Measurements from ENCODE around the gene SMYD4.
A peak's percentile ranks its signal among the peaks of the same experiment; 100 is the strongest.

The SMYD4 gene

GRCh38 chr17:1829592-1830257, at the start of gene SMYD4, which contains the start of gene RPA1:
TSS of gene SMYD4 (minus strand) at chr17:1829902. CDS start at chr17:1827994, 1,908 bp downstream.
TSS of gene RPA1 (plus strand) at chr17:1830005. CDS start at chr17:1830094, 89 bp downstream.
- no peaks in the 10 kb centered on the region for H3K27me3 ChIP-seq (ENCODE audit: control insufficient read depth, insufficient read depth, low read length)
- no peaks in the 10 kb centered on the region for H3K36me3 ChIP-seq (ENCODE audit: control insufficient read depth, insufficient read depth, low read length)
- peaks cover 14% of the 10 kb centered on the region for H3K4me1 ChIP-seq (ENCODE audit: control insufficient read depth, insufficient read depth, low read length)
- peak within 1 kb of the TSS; percentile 64 for H3K4me3 ChIP-seq (ENCODE audit: low read length)
- peak within 1 kb of the TSS; percentile 85 for H3K9ac ChIP-seq (ENCODE audit: low read length)
- H3K9me3 ChIP-seq (ENCODE audit: control insufficient read depth, low read length): no peaks in the 10 kb centered on the region

GRCh38 chr17:1878419-1879121, 48.9 kb upstream of the SMYD4 start:
- no peaks in the 10 kb centered on the region for H3K36me3 ChIP-seq (ENCODE audit: control insufficient read depth, insufficient read depth, low read length)
- H3K4me3 ChIP-seq (ENCODE audit: low read length): no peak overlapping the region
- H3K27me3 ChIP-seq (ENCODE audit: control insufficient read depth, insufficient read depth, low read length): no peaks in the 10 kb centered on the region
- no peaks in the 10 kb centered on the region for H3K4me1 ChIP-seq (ENCODE audit: control insufficient read depth, insufficient read depth, low read length)
- H3K9me3 ChIP-seq (ENCODE audit: control insufficient read depth, low read length): no peaks in the 10 kb centered on the region
- no peak overlapping the region for H3K9ac ChIP-seq (ENCODE audit: low read length)

GRCh38 chr17:1875597-1875996, 45.9 kb upstream of the SMYD4 start:
- no peaks in the 10 kb centered on the region for H3K4me1 ChIP-seq (ENCODE audit: control insufficient read depth, insufficient read depth, low read length)
- no peaks in the 10 kb centered on the region for H3K36me3 ChIP-seq (ENCODE audit: control insufficient read depth, insufficient read depth, low read length)
- H3K9me3 ChIP-seq (ENCODE audit: control insufficient read depth, low read length): no peaks in the 10 kb centered on the region
- no peak overlapping the region for H3K9ac ChIP-seq (ENCODE audit: low read length)
- no peaks in the 10 kb centered on the region for H3K27me3 ChIP-seq (ENCODE audit: control insufficient read depth, insufficient read depth, low read length)
- no peak overlapping the region for H3K4me3 ChIP-seq (ENCODE audit: low read length)

- no peaks in the 10 kb centered on the region for H3K36me3 ChIP-seq (ENCODE audit: control insufficient read depth, insufficient read depth, low read length)
These were observed 43.7 kb upstream of the SMYD4 start for GRCh38 chr17:1873418-1873817.

GRCh38 chr17:1872976-1873375, 43.3 kb upstream of the SMYD4 start:
- Histone ChIP-seq H3K27me3 (ENCODE audit: control insufficient read depth, insufficient read depth, low read length) (no peaks in the 10 kb centered on the region), H3K4me1 (ENCODE audit: control insufficient read depth, insufficient read depth, low read length) (no peaks in the 10 kb centered on the region), H3K4me3 (ENCODE audit: low read length) (no peak overlapping the region), H3K9ac (ENCODE audit: low read length) (no peak overlapping the region), H3K36me3 (ENCODE audit: control insufficient read depth, insufficient read depth, low read length) (no peaks in the 10 kb centered on the region), H3K9me3 (ENCODE audit: control insufficient read depth, low read length) (no peaks in the 10 kb centered on the region)

More at GRCh38 chr17:1873418-1873817, 43.7 kb upstream of the SMYD4 start:
- H3K9me3 ChIP-seq (ENCODE audit: control insufficient read depth, low read length): no peaks in the 10 kb centered on the region
- H3K4me1 ChIP-seq (ENCODE audit: control insufficient read depth, insufficient read depth, low read length): no peaks in the 10 kb centered on the region
- H3K9ac ChIP-seq (ENCODE audit: low read length): no peak overlapping the region
- no peaks in the 10 kb centered on the region for H3K27me3 ChIP-seq (ENCODE audit: control insufficient read depth, insufficient read depth, low read length)
- H3K4me3 ChIP-seq (ENCODE audit: low read length): no peak overlapping the region

- Histone ChIP-seq H3K36me3 (ENCODE audit: control insufficient read depth, insufficient read depth, low read length) (no peaks in the 10 kb centered on the region), H3K4me1 (ENCODE audit: control insufficient read depth, insufficient read depth, low read length) (no peaks in the 10 kb centered on the region), H3K9me3 (ENCODE audit: control insufficient read depth, low read length) (no peaks in the 10 kb centered on the region), H3K27me3 (ENCODE audit: control insufficient read depth, insufficient read depth, low read length) (no peaks in the 10 kb centered on the region), H3K9ac (ENCODE audit: low read length) (no peak overlapping the region), H3K4me3 (ENCODE audit: low read length) (no peak overlapping the region)
These were observed 42.6 kb upstream of the SMYD4 start for GRCh38 chr17:1872254-1872653.

- Histone ChIP-seq H3K9ac (ENCODE audit: low read length) (no peak overlapping the region), H3K4me3 (ENCODE audit: low read length) (no peak overlapping the region), H3K9me3 (ENCODE audit: control insufficient read depth, low read length) (no peaks in the 10 kb centered on the region), H3K4me1 (ENCODE audit: control insufficient read depth, insufficient read depth, low read length) (no peaks in the 10 kb centered on the region), H3K36me3 (ENCODE audit: control insufficient read depth, insufficient read depth, low read length) (no peaks in the 10 kb centered on the region), H3K27me3 (ENCODE audit: control insufficient read depth, insufficient read depth, low read length) (no peaks in the 10 kb centered on the region)
These were observed 42.1 kb upstream of the SMYD4 start for GRCh38 chr17:1871756-1872155.

- no peaks in the 10 kb centered on the region for H3K36me3 ChIP-seq (ENCODE audit: control insufficient read depth, insufficient read depth, low read length)
- H3K27me3 ChIP-seq (ENCODE audit: control insufficient read depth, insufficient read depth, low read length): no peaks in the 10 kb centered on the region
- H3K9me3 ChIP-seq (ENCODE audit: control insufficient read depth, low read length): no peaks in the 10 kb centered on the region
- no peak overlapping the region for H3K9ac ChIP-seq (ENCODE audit: low read length)
- no peaks in the 10 kb centered on the region for H3K4me1 ChIP-seq (ENCODE audit: control insufficient read depth, insufficient read depth, low read length)
- H3K4me3 ChIP-seq (ENCODE audit: low read length): no peak overlapping the region
These were observed 40.9 kb upstream of the SMYD4 start for GRCh38 chr17:1870592-1870991.

- no peak overlapping the region for H3K9ac ChIP-seq (ENCODE audit: low read length)
- no peaks in the 10 kb centered on the region for H3K36me3 ChIP-seq (ENCODE audit: control insufficient read depth, insufficient read depth, low read length)
- no peak overlapping the region for H3K4me3 ChIP-seq (ENCODE audit: low read length)
- no peaks in the 10 kb centered on the region for H3K9me3 ChIP-seq (ENCODE audit: control insufficient read depth, low read length)
- H3K27me3 ChIP-seq (ENCODE audit: control insufficient read depth, insufficient read depth, low read length): no peaks in the 10 kb centered on the region
- H3K4me1 ChIP-seq (ENCODE audit: control insufficient read depth, insufficient read depth, low read length): no peaks in the 10 kb centered on the region
These were observed 38.4 kb upstream of the SMYD4 start for GRCh38 chr17:1868090-1868489.

GRCh38 chr17:1867307-1867706, 37.6 kb upstream of the SMYD4 start:
- Histone ChIP-seq H3K9ac (ENCODE audit: low read length) (no peak overlapping the region), H3K4me1 (ENCODE audit: control insufficient read depth, insufficient read depth, low read length) (no peaks in the 10 kb centered on the region), H3K27me3 (ENCODE audit: control insufficient read depth, insufficient read depth, low read length) (no peaks in the 10 kb centered on the region), H3K36me3 (ENCODE audit: control insufficient read depth, insufficient read depth, low read length) (no peaks in the 10 kb centered on the region), H3K4me3 (ENCODE audit: low read length) (no peak overlapping the region), H3K9me3 (ENCODE audit: control insufficient read depth, low read length) (no peaks in the 10 kb centered on the region)

GRCh38 chr17:1865252-1866037, 35.7 kb upstream of the SMYD4 start:
- H3K4me3 ChIP-seq (ENCODE audit: low read length): no peak overlapping the region
- no peaks in the 10 kb centered on the region for H3K4me1 ChIP-seq (ENCODE audit: control insufficient read depth, insufficient read depth, low read length)
- H3K9me3 ChIP-seq (ENCODE audit: control insufficient read depth, low read length): no peaks in the 10 kb centered on the region
- no peaks in the 10 kb centered on the region for H3K36me3 ChIP-seq (ENCODE audit: control insufficient read depth, insufficient read depth, low read length)
- H3K27me3 ChIP-seq (ENCODE audit: control insufficient read depth, insufficient read depth, low read length): no peaks in the 10 kb centered on the region
- no peak overlapping the region for H3K9ac ChIP-seq (ENCODE audit: low read length)
